ENCODE measurements around the gene NOC3L.
A peak's percentile ranks its signal among the peaks of the same experiment; 100 is the strongest.
"Not testable (repeated sequence)": the region's sequence is repeated elsewhere in the genome, so short reads cannot be mapped to it uniquely, and the experiment has no call there.

NOC3L gene, protein sequence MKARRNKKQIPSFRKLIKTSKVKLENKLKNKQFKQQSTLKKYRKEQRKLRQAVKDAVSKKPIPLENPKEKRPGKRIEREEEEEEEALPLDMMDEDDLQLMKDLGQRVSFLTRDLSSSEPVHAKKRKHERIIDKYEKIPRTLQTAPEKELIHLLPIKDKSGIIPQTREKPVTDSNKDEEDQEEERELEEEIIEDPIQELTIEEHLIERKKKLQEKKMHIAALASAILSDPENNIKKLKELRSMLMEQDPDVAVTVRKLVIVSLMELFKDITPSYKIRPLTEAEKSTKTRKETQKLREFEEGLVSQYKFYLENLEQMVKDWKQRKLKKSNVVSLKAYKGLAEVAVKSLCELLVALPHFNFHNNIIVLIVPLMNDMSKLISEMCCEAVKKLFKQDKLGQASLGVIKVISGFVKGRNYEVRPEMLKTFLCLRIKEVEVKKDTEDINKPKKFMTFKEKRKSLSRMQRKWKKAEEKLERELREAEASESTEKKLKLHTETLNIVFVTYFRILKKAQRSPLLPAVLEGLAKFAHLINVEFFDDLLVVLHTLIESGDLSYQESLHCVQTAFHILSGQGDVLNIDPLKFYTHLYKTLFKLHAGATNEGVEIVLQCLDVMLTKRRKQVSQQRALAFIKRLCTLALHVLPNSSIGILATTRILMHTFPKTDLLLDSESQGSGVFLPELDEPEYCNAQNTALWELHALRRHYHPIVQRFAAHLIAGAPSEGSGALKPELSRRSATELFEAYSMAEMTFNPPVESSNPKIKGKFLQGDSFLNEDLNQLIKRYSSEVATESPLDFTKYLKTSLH

DNA sequence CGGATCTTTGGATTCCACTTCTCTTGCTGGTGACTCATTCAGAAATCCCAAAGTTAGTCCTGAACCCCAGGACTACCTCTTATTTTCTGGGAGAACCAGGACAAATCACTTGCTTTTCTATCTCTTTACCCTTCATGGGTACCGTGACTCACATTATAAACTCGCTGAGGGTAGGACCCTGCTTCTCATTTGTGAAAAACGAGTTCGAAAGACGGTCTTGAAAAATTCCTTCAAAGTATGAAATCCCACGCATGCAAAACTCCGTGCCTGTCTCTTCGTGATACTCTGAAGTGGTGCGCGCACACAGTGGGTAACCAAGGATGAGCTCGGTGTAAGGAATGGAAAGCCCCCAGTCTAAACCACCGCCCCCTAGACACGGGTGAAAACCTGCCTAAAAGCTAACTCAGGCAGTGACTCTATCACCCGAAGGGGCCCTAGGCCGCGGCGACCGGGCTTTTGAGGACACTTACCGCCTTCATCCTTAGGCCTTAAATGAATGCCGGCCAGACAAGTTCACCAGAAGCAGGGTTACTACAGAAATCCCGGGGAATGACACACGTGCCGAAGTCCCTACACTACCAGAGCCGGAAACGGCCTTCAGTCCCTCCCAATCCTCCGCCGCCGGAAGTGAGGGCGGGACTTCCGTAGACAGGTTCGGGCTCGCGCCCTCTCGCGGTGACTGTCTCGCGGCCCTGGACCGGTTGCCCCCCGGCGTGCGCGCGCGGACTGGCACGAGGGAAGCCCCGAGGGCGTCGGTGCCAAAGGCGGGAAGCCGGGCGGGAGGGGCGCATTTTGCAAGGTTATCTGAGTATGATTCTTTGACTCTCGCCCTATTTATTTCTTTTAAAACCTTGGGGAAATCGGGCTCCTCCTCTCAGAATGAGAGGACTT is at the start of gene NOC3L:
Gene NOC3L, minus strand, starts transcription at position 580 of the 891 bp plus-strand sequence. Its CDS starts 101 bp downstream, at position 479.
- peak; percentile 86 for DNase-seq (ENCODE audit: low read depth)

DNA sequence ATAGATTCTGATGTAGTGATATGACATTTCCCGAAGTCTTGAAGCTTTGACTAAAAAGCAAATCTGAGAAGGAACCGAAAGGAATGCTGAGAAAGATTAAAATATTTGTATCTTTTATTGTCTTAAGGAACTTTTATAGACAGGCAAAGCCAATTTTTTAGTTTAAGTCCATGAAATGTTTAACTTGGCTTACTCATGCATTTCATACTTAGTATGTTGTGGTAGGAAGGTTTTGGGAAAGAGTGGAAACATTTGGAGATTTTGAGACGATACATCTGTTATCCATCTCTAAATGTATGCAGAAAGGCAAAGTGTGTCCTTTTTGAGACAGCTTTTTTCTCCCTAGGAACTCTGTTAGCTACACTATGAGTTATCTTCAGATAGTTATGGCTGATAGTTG is 49.7 kb upstream of the NOC3L start:
- DNase-seq (ENCODE audit: low read depth), result no peak

DNA sequence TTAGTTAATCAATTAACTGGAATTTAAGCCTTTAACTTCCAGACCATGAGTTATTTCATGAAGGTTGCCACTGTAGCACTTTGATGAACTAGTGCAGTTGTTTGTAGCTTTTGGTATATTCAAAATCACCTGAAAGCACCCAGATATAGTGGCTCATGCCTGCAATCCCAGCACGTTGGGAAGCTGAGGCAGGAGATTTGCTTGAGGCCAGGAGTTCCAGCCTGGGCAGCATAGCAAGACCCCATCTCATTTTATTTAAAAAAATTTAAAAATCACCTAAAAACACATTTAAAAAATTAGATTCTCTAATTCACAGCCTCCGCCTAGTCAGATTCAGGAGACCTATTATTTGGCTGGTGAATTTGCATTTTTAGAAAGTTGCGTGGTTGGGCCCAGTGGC is 48.6 kb upstream of the NOC3L start:
- no peak for DNase-seq (ENCODE audit: low read depth)

DNA sequence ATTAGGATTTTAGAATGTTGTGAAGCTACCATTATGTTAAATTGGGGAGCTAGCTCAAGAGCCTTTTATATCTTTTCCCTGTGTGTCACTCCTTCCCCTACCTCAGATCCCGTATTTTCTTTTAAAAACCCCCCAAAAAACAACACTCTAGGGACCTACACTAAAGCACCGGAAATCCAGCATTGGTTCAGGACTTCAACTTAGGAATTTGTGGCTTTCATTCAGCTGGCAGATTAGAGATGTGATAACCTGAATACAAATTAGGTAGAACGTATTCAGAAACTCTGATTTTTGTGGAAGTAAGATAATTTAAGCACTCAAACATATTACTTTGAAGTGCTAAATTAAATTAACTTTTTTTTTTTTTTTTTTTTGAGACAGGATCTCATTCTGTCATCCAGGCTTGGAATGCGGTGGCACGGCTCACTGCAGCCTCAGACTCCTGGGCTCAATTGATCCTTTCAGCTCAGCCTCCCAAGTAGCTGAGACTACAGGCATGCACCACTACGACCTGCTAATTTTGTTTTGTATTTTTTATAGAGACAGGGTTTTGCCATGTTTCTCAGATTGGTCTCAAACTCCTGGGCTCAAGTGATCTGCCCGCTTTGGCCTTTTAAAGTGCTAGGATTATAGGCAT is 46.4 kb upstream of the NOC3L start:
- DNase-seq (ENCODE audit: low read depth), result no peak

DNA sequence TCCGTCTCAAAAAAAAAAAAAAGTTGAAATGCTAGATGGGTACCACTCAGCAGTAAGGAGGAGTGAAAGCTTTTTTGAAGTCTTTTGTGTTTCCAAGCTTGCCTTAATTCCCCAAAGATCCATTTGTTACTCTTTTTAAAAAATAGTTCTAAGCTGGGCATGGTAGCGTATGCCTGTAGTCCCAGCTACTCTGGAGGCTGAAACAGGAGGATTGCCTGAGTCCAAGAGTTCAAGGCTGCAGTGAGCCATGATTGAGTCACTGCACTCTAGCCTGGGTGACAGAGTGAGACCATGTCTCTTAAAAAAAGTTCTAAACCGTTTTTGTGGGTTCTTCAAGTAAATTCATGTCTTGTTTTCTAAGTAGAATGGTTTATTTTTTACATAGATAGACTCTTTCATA is 44.9 kb upstream of the NOC3L start:
- DNase-seq (ENCODE audit: low read depth), result no peak

DNA sequence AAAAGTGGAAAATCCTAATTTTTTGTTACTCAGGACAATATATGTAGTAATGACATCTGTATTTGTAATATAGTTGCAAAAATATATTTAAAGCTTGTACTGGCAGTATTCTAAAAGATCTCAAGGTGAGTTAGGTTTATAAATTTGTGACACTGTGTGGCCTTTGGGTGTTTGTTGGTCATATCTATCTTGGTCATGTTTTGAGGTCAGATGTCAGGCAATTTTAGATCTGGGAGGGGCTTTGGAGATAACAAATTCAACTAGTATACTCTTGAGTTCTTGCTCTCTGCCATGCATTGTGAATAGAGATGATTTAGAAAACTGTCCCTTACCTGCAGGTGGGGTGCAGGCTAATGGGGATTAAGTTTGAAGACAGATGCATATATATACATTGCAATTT is 42.7 kb upstream of the NOC3L start:
- DNase-seq (ENCODE audit: low read depth), result no peak

DNA sequence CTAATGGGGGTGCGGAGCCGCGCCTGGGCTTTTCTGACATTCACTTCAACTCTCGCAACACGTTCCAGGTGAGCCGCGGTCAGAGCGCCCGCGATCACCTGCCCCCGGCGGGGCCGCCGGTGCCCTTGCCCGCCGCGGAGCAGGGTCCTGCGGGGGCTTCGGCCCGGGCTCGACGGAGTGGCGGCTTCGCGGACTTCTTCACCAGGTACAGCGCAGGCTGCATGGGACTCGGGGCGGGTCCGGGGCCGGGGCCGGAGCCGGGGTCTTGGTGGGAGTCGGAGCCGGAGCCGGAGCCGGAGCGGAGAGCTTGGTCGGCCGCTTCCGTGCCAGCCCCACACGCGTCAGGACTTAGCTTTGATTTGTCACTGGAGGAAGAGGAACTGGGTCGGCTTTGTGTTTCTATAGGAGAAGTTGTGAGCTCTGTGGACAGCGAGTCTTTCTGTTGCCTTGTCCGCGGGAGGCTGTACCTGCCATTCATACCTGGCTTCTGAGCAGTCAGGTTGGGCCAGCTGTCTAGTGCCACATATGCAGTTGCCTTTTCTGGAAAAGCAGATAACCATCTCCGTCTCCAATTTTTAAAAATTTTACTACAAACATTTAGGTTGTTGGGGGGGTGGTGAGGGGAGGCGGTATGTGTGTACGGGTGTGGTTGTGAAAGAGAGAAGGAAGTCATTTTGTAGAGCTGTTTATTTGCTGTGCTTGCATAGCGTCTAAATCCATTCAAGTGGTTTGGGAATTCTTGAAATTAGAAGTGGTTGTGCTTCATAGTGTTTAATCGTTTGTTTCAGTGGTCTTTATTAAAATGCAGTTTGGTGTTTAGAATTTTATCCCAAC is 40.9 kb upstream of the NOC3L start:
- DNase-seq (ENCODE audit: low read depth), result no peak

DNA sequence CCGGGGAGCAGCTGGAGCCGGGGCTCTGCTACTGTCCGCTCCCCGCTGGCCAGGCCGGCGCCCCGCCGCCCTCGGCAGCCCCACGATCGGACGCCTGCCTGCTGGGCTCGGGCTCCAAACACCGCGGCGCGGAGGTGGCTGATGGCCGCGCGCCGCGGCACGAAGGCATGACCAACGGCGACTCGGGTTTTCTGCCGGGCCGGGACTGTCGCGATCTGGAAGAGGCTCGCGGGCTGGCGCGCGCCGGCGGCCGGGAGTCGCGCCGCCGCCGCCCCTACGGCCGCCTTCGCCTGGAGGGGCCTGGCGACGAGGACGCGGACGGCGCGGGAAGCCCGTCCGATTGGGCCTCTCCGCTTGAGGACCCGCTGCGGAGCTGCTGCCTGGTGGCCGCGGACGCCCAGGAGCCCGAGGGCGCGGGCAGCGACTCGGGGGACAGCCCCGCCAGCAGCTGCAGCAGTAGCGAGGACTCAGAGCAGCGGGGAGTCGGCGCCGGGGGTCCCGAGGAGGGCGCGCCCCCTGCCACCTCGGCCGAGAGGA is 40.2 kb upstream of the NOC3L start:
- no peak for DNase-seq (ENCODE audit: low read depth)

DNA sequence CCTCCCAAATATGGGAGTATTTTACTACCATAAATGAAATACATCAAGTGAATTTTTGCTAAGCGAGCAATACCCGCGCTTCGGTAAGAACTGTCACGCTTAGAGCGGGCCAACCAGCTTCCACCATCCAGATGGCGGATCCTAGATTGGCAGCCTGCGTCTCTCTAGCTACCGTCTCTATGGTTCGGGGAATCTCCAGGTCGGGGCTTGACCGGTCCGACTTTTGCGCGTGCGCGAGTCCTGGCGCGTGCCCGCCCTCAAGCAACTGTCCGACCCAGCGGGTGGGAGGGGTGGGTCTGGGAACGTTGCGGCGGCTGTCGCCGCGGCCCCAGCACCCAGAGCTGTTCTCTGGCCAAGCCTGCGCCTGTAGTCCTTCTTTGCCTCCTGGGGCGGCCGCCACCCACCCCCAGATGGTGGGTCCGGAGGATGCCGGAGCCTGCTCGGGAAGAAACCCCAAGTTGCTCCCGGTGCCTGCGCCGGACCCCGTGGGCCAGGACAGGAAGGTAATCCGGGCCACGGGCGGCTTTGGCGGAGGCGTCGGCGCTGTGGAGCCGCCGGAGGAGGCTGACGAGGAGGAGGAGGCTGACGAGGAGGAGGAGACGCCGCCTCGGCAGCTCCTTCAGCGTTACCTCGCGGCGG is 39.6 kb upstream of the NOC3L start, which contains the start of gene TBC1D12:
Gene TBC1D12, plus strand, starts transcription at position 338 of the 639 bp plus-strand sequence. Its CDS starts 73 bp downstream, at position 411.
- peak; percentile 92 for DNase-seq (ENCODE audit: low read depth)

DNA sequence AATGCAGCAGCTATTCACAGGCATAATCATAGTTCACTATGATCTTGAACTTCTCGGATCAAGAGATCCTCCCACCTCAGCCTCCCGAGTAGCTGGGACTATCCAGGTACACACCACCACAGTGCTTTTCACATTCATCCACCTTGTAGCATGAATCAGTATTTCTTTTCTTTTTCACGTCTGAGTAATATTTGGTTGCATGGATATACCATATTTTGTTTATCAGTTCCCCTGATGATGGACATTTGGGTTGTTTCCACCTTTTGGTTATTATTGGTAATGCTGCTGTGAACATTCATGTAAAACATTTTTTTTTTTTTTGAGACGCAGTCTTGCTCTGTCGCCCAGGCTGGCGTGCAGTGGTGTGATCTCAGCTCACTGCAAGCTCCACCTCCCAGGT is 36.0 kb upstream of the NOC3L start:
- no peak for DNase-seq (ENCODE audit: low read depth)

DNA sequence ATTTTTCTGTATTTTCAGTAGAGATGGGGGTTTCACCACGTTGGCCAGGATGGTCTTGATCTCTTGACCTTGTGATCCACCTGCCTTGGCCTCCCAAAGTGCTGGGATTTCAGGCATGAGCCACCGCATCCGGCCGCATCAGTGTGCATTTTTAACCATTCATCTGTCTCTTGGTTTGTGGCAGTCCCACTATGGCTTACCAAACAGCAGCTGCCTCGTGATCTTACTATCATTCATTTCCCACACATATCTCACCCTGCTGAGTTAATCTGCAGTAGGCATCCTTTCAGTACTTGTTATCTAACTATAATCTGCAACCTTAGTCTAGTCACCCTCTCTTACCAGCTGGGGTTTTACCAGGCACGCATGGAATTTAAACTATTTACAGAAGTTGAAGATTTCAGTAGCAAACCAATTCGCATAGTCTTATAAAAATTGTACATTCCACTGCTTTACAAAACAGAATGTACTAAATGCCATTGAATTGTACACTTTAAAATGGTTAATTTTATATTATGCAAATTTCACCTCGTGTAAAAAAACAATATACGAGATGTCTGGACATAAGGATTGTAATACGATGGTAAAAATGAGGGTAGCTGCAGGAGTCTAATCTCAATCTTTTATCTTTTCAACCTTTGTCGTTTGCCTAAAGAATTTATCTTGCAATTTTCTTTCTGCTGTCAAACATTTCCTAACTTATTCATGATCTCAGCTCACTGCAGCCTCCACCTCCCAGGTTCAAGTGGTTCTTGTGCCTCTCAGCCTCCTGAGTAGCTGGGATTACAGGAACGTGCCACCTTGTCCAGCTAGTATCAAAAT is 35.0 kb upstream of the NOC3L start:
- no peak for DNase-seq (ENCODE audit: low read depth)

DNA sequence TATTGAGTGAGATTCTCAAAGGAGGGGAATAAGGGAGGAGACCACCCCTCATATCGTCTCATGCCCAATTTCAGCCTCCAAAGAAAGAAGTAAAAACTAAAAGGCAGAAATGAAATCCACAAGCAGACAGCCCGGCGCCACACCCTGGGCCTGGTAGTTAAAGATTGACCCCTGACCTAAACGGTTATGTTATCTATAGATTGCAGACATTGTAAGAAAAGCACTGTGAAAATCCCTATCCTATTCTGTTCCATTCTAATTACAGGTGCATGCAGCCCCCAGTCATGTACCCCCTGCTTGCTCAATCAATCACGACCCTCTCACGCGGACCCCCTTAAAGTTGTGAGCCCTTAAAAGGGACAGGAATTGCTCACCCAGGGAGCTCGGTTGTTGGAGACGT is 29.4 kb upstream of the NOC3L start:
- DNase-seq (ENCODE audit: low read depth), result not testable (repeated sequence)

DNA sequence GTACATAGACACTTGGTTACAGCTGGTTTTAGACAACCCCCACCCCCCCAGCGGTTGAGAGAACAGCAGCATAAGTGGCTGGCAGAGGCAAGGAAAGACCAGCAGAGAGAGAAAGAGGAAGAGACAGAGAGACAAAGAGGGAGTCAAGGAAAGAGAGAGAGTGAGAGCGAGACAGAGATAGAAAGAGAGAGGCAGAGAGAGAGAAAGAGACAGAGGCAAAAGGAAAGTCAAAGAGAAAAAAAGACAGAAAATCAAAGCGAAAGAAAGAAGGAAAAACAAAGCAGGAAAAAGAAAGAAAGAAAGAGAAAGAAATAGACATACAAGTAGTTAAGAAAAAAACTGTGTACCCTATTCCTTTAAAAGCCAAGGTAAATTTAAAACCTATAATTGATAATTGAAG is 23.0 kb upstream of the NOC3L start:
- DNase-seq (ENCODE audit: low read depth), result not testable (repeated sequence)

DNA sequence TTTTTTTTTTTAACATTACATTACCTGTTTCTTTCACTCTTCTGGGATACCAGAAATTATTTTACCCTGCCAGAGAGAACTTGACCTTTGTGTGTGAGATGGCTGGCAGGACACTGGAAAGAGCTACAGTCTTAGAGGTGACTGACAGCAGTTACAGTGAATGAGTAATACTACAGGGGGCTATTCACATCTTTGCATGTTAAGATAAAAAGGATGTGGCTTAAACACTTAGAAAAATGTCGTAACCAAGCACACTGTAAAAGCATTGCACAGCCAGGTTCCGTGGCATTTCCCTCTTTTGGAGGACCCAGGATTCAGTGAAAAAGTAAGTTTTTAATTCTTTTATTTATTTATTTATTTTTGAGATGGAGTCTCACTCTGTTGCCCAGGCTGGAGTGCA is 20.8 kb upstream of the NOC3L start:
- no peak for DNase-seq (ENCODE audit: low read depth)

DNA sequence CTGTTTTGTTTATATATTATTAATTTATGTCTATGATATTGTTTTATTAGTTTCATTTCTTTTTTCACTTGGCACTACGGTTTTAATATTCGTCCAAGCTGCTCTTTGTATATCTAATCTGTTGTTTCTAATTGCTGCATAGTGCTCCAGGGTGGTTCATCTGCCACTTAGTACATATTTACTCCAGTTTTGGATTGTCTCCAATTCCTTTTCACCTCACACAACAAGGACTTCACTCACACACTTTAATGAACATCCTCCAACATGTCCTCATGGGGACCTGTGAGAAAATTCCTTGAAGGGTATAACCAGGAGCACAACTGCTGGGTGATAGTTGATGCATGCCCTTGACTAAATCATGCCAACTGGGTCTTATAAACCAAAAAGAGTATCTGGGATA is 14.1 kb upstream of the NOC3L start:
- no peak for DNase-seq (ENCODE audit: low read depth)

DNA sequence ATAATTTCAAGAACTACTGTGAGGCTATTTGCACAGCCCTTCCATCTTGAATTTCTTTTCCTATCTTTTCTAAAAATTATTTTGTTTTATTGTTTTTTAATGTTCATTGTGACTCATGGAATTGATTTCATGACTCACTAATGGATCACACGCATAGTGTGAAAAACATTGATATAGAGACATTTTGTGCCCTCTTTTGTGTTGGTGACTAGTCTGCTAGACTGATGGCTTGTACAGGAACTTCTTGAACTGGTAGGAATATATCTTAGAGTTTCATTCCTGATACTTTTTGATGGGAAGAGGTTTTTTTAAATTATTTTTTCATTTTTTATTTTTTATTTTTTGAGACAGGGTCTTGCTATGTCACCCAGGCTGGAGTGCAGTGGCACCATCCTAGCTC is 12.6 kb upstream of the NOC3L start:
- DNase-seq (ENCODE audit: low read depth), result no peak

DNA sequence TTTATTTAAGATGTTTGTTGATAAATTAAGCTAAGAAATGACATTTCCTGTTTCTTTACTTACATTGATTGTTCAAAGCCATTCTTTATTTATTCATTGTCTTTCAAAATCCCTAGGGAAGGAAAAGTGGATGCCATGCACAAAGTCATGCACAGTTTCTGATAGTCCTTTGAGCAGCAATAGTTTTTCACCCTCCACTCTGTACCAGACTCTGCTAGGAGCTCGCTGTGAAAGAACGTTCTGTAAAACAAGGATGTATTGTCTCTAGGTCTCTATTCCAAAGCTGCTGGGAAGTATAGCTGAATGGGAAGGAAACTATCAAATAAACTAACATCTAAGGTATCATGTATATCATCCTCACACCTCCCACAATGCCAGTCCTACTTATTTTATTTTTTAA is 7.8 kb upstream of the NOC3L start:
- DNase-seq (ENCODE audit: low read depth), result no peak

DNA sequence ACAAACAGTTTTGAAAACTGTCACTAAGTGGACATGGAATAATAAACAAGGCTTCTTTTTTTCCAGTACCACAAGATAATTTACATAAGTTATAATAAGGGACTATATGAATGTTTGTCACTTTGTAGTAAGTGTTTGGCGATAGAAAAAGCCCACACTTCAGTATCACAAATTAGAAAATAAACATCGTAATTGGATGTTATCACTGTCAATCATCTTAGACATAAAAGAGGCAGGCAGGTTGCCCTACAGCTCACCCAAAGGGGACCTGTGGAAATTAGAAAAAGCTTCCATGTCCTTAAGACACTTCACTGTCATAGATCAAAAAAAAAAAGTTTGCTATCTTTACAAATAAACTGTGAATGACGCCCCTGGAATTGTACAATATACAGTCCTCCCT is 3.6 kb upstream of the NOC3L start:
- DNase-seq (ENCODE audit: low read depth), result no peak

DNA sequence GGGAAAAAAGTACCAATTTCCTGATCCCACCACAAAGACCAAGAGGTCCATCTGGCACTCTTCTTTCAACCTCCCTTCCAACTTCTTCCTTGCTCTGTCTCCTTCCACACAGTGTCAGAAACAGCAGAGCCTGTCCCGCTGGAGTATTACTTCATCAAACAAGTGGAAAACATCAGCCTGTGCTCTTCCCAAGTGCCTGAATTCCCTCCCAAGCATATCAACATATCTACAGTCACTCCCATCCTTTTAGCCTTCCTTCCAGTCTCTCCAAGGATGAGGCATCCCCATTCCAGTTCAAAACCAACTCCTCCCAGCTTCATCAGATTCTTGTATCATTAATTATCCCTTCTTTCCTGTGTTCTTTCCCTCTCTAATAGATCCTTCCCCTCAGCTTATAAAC is 1.7 kb upstream of the NOC3L start:
- no peak for DNase-seq (ENCODE audit: low read depth)
